Myocyte (in vitro differentiated cells): ENCODE measurements around the gene FANCC. TPM values are rescaled to one million over a fixed set of nuclear protein-coding genes. Genes with fewer than 3 reads are reported as not detected.

Experiments
- DNase-seq: peaks from one replicate; pipeline ENCODE4 v3.0.0-alpha.2; 2012; ENCODE audit warnings: low read depth
- total RNA-seq: library from RNA; depleted of rRNA; stranded (reverse); fragments of >200 nt; gene quantifications from 2 replicates; pipeline ENCODE4 v1.2.3, GENCODE V29; 2014

FANCC gene
- total RNA-seq, 1 donor from 2014 or later, result 11.8 TPM

GRCh38 chr9:95126739-95127138 lies 190.8 kb downstream of the FANCC start:
- DNase-seq, result no peak

- no peak for DNase-seq
Observed at GRCh38 chr9:95125652-95126051, 191.9 kb downstream of the FANCC start.

- DNase-seq, result no peak
Observed at GRCh38 chr9:95124582-95125367, 192.7 kb downstream of the FANCC start.

GRCh38 chr9:95120781-95121370 lies 196.6 kb downstream of the FANCC start:
- no peak for DNase-seq

- DNase-seq, result no peak
Observed at GRCh38 chr9:95118596-95118995, 198.9 kb downstream of the FANCC start.

- DNase-seq, result no peak
Observed at GRCh38 chr9:95116808-95117204, 200.7 kb downstream of the FANCC start.

- DNase-seq, result no peak
Observed at GRCh38 chr9:95116002-95116807, 201.3 kb downstream of the FANCC start.

- no peak for DNase-seq
Observed at GRCh38 chr9:95115104-95115503, 202.4 kb downstream of the FANCC start.

GRCh38 chr9:95112436-95113280 lies 204.9 kb downstream of the FANCC start:
- no peak for DNase-seq

GRCh38 chr9:95111716-95112115 lies 205.8 kb downstream of the FANCC start:
- DNase-seq, result no peak

DNA sequence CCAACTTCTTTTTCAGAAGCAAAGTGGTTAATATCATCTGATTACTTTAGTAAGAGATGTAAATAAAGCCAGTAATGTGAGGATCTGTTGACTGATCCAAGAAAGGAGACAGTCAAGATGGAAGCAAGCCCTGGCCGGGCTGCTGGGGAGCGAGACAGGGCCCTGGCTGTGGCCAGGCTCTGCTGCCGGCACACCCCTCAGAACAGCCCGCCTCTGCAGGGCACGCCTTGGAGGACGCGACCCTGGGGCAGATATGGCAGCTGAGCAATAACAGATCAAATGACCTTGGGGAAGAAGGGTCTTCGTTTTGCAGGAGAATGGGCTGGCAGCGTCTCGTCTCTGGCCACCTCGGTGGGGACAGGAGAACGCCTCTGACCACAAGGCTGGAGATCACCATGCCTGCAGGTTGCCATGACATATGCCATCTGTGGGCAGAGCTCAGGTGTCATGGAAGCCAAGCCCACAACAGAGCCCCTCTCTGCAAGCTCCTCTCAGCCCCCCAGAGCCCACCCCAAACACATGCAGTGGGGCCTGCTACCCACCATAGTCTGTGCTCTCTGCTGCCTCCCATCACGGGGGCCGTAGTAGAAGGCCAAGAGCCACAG lies 206.5 kb downstream of the FANCC start:
- no peak for DNase-seq

DNA sequence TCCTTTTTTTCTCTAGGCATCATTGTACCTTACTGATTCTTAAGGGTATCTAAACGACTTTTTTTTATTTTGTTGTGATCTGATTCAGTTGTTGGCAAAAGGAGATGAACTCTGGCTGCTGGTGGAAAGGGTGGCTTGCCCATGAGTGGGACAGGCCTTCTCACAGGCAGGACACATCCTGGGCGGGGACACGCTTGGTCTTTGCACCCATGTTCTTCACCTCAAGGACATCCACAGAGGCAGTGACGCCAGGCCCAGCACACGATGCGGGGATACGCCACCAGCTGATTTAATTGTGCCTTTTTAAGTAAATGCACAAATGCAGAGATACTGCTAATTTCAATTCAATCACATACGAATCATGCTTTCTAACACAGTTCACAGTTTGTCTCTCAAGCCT lies 208.1 kb downstream of the FANCC start:
- no peak for DNase-seq

- DNase-seq, result no peak
Observed at GRCh38 chr9:95108777-95109176, 208.7 kb downstream of the FANCC start.

DNA sequence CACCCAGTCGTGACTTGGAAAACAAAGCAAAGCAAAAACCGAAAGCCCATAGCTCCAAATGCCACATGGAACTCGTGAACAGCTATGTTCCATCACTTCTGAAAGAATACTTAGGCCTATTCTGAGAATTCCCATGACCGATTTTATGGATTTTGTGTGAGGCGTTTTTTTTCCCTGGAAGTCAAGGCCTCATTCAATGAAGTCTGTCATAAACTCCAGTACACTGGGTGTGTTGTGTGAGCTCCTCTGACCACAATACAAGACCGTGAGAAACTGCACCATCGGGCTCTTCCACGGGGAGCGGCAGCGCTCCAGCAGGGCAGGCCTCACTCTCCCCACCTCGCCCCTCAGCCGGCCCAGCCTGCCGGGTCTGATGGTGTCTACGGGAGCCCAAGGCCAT lies 209.5 kb downstream of the FANCC start:
- no peak for DNase-seq

DNA sequence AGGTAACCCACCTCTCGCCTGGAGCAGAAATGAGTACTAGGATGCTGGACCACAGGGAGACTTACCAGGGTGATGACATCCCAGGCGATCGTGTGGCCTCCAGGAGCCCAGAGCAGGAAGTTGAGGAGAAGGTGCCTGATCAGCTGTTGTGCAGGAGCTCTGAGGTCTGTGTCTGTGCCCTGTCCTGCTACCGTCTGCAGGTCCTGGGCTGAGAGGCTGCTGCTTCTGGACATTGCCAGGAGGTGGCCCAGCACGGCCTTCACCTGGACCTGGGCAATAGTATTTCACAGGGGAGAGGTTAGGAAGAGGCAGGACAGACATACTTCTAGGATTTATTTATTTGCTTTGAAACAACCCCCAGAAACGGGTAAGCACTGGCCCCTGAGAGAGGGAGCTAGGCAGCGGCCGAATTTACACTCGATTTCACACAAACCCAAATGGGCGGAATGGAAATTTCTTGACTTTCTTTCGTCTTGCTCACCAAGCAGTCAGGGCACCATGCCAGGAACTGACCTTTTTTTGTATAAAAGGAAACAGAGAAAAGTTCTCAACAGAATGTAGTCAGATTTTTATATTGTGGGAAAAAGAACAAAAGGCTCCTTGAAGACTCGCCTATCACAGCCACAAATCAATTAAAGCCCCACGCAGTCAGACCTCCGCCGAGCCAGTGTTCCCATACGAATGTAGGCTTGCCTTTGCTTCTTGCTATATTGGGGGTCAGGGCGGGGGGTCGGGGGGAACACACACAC lies 210.3 kb downstream of the FANCC start:
- peak; percentile 67 for DNase-seq

GRCh38 chr9:95105519-95106287 lies 211.8 kb downstream of the FANCC start:
- DNase-seq, result no peak

GRCh38 chr9:95104980-95105379 lies 212.5 kb downstream of the FANCC start:
- no peak for DNase-seq

GRCh38 chr9:95104581-95104960 lies 212.9 kb downstream of the FANCC start:
- DNase-seq, result no peak

DNA sequence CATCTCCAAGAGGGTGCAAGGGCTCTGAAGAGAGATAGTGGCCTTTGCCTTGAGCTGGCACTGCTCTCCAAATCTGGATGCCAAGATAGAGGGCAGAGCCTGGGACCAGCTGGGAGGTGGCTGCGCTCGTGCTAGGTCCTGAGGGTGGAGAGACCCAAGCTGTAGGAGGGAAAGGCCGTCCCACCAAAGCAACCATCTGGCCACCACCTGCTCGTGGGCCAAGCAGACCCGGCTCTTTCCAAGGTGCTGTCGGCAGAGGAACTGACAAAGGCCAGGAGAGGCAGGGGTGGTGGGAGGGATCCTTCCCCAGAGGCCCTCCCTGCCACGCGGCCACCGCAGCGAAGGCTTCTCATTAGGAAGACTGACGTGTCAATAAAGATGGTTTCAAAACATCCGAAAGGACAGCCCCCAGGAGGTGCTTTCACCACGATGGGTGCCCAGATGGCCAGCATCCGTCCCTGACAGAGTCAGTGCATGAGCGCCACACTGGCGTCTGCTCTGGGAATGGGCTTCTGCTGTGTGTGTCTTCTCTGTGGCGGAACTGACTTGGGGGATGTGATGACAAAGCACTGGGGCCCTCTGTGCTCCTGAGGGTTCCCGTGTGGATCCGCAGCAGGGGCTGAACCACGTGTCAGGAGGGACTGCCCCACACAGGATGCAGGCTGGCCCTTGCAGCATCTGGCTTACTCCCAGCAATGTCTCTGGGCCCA lies 213.5 kb downstream of the FANCC start:
- DNase-seq, result no peak
